Fibroblast of lung (primary cell): ENCODE data around the gene STAT3. TPM values are rescaled to one million over a fixed set of nuclear protein-coding genes. Genes with fewer than 3 reads are reported as not detected.

Experiments used
- DNase-seq, 2 donors: peaks; one replicate each; pipeline versions ENCODE4 v3.0.0 to v3.0.0-alpha.2; 2010; ENCODE audit warnings: low read depth in 2 of 2
- H2AFZ ChIP-seq: 2 replicates; pipeline ENCODE4 v1.5.1; 2012; ENCODE audit warnings: low read length, control low read depth, inconsistent platforms
- H3K27ac ChIP-seq: 2 replicates; pipeline ENCODE4 v1.5.1; 2011; ENCODE audit warnings: low read length, control low read depth; ENCODE audit not compliant: insufficient read depth
- H3K27me3 ChIP-seq: 2 replicates; pipeline ENCODE4 v1.5.1; 2011; ENCODE audit warnings: mild to moderate bottlenecking, low read length; ENCODE audit not compliant: control insufficient read depth, insufficient read depth
- H3K36me3 ChIP-seq: 2 replicates; pipeline ENCODE4 v1.5.1; 2011; ENCODE audit warnings: low read length; ENCODE audit not compliant: control insufficient read depth, insufficient read depth
- H3K4me1 ChIP-seq: 2 replicates; pipeline ENCODE4 v1.5.1; 2011; ENCODE audit warnings: low read length; ENCODE audit not compliant: control insufficient read depth, insufficient read depth; ENCODE audit errors: extremely low read depth
- H3K4me2 ChIP-seq: 2 replicates; pipeline ENCODE4 v1.5.1; 2011; ENCODE audit warnings: low read length, control low read depth; ENCODE audit not compliant: insufficient read depth; ENCODE audit errors: extremely low read depth
- H3K4me3 ChIP-seq, 4 experiments: fragments of 200-600 bp in 1 of 4; sonication (generic) in 1 of 4; replicated peaks in 1 of 4; 2 replicates each; pipeline ENCODE4 v1.5.1; 2011 to 2016; ENCODE audit warnings: low read length in 4 of 4, low read depth in 3 of 4, mild to moderate bottlenecking in 3 of 4, control low read depth in 2 of 4, inconsistent platforms in 1 of 4, mixed read lengths in 1 of 4; ENCODE audit not compliant: insufficient read depth in 1 of 4; ENCODE audit errors: control extremely low read depth in 1 of 4
- H3K79me2 ChIP-seq: 2 replicates; pipeline ENCODE4 v1.5.1; 2012; ENCODE audit warnings: mild to moderate bottlenecking, low read length, inconsistent platforms; ENCODE audit not compliant: control insufficient read depth, insufficient read depth
- H3K9ac ChIP-seq: 2 replicates; pipeline ENCODE4 v1.5.1; 2011; ENCODE audit warnings: mild to moderate bottlenecking, low read length, control low read depth; ENCODE audit not compliant: insufficient read depth
- H3K9me3 ChIP-seq: 2 replicates; pipeline ENCODE4 v1.5.1; 2012; ENCODE audit warnings: low read depth, low read length; ENCODE audit not compliant: control insufficient read depth, insufficient read depth
- H4K20me1 ChIP-seq: 2 replicates; pipeline ENCODE4 v1.5.1; 2011; ENCODE audit warnings: low read length; ENCODE audit not compliant: control insufficient read depth, insufficient read depth; ENCODE audit errors: extremely low read depth
- CTCF ChIP-seq, 2 donors: IDR thresholded peaks in 1 of 2; conservative IDR thresholded peaks in 1 of 2; 1 replicate in 1 of 2; 2 replicates in 1 of 2; pipeline ENCODE4 v1.5.1; 2011 to 2012; ENCODE audit warnings: low read length in 2 of 2, control low read depth in 1 of 2, inconsistent platforms in 1 of 2, low read depth in 1 of 2, mild to moderate bottlenecking in 1 of 2
- EZH2 ChIP-seq: IDR thresholded peaks from 2 replicates; pipeline ENCODE4 v1.5.1; 2012; ENCODE audit warnings: low read length, control low read depth, mild to moderate bottlenecking; ENCODE audit errors: missing control alignments
- polyA plus RNA-seq, 2 donors: library from polyadenylated mRNA; depleted of rRNA in 1 of 2; stranded (reverse) in 1 of 2; unstranded in 1 of 2; fragments of >200 nt; gene quantifications; 2 replicates each; pipeline ENCODE4 v1.2.1, GENCODE V29; 2011 to 2012; ENCODE audit warnings: missing spikeins in 1 of 2
- total RNA-seq: library from RNA; depleted of rRNA; stranded (reverse); fragments of >200 nt; gene quantifications from 2 replicates; pipeline ENCODE4 v1.2.1, GENCODE V29; 2014

Gene STAT3
- total and polyA plus RNA-seq, 2 donors (not counting 1 experiment from before 2014, with no cell fraction given), result 75.0 to 101 TPM

- no peak for TF ChIP-seq CTCF (conservative IDR thresholded peaks at IDR 0.05 in 1 of 2, IDR thresholded peaks at IDR 0.05 in 1 of 2; ENCODE audit: low read depth in 1 of 2, low read length in 2 of 2)
- no peak for TF ChIP-seq EZH2
- H2AFZ ChIP-seq, result peak within 1 kb of the TSS; percentile 5
- no peaks in the 10 kb centered on the region for H3K79me2 ChIP-seq
- peak within 1 kb of the TSS; percentile 19 to 59 (median 38) for H3K4me3 ChIP-seq
- no peaks in the 10 kb centered on the region for H3K36me3 ChIP-seq
- H3K27me3 ChIP-seq, result no peaks in the 10 kb centered on the region
- DNase-seq, result peak; percentile 82
- H3K27ac ChIP-seq, result no peak within 1 kb of the TSS
- H3K9ac ChIP-seq, result peak within 1 kb of the TSS; percentile 50
- H4K20me1 ChIP-seq, result no peaks in the 10 kb centered on the region
- no peaks in the 10 kb centered on the region for H3K9me3 ChIP-seq
- no peaks in the 10 kb centered on the region for H3K4me1 ChIP-seq
- peak within 1 kb of the TSS; percentile 70 for H3K4me2 ChIP-seq
Measured at GRCh38 chr17:42287977-42288802, 100.1 kb downstream of the STAT3 start, which contains the start of gene STAT5A. TSS of gene STAT5A (plus strand) at chr17:42288498. CDS start at chr17:42289412, 914 bp downstream.

- H3K27me3 ChIP-seq, result no peaks in the 10 kb centered on the region
- H4K20me1 ChIP-seq, result no peaks in the 10 kb centered on the region
- H3K9me3 ChIP-seq, result no peaks in the 10 kb centered on the region
- peak in 1 of 2 donors; percentile 45 for DNase-seq
- no peak for TF ChIP-seq CTCF (conservative IDR thresholded peaks at IDR 0.05 in 1 of 2, IDR thresholded peaks at IDR 0.05 in 1 of 2; ENCODE audit: low read depth in 1 of 2, low read length in 2 of 2)
- TF ChIP-seq EZH2, result no peak
- no peaks in the 10 kb centered on the region for H3K79me2 ChIP-seq
- H3K36me3 ChIP-seq, result no peaks in the 10 kb centered on the region
- H3K4me2 ChIP-seq, result peak overlapping the region; percentile 70
- H3K27ac ChIP-seq, result no peak overlapping the region
- H3K9ac ChIP-seq, result no peak overlapping the region
- H3K4me3 ChIP-seq, result peak overlapping the region in 3 of 4 experiments; percentile 37 to 59 (median 40)
- peak overlapping the region; percentile 5 for H2AFZ ChIP-seq
- H3K4me1 ChIP-seq, result no peaks in the 10 kb centered on the region
Measured at GRCh38 chr17:42287305-42287976, 100.8 kb downstream of the STAT3 start.
